Hepatic stellate cell (primary cell): ENCODE measurements around the gene PLEKHH2.

ENCODE experiments used
- DNase-seq: peaks from one replicate; pipeline ENCODE4 v3.0.0; 2011; ENCODE audit warnings: low spot score

Gene PLEKHH2

GRCh38 chr2:43812006-43812405 lies 174.9 kb downstream of the PLEKHH2 start:
- DNase-seq: no peak

- no peak for DNase-seq
Observed at GRCh38 chr2:43812947-43813346, 175.9 kb downstream of the PLEKHH2 start.

- no peak for DNase-seq
Observed at GRCh38 chr2:43814711-43815110, 177.7 kb downstream of the PLEKHH2 start.
